NCI-H510A (cell line): Measurements from ENCODE around the gene BMP7.
"Not testable (repeated sequence)": the region's sequence is repeated elsewhere in the genome, so short reads cannot be mapped to it uniquely, and the experiment has no call there.

Experiments used
- DNase-seq: peaks from one replicate; lab custom pipeline; 2025; lab: John Stamatoyannopoulos, UW

Gene BMP7

DNA sequence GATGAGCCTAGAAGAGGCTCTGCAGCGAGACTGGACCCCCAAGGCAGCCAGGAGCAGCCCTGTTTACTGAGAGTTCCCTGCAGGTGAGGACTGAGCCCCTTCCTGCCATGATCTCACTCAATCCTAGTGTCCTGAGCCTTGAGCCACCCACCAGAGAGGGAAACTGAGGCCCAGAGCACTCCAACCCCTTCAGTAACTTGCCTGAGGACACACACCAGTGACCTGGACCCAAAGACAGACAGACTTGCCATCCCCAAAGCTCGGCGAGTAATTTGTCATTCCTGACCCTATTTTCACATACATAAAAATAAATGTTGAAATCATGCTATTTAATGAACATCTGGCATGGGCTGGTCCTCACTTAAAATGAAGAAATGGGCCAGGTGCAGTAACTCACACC lies 16.7 kb downstream of the BMP7 start:
- DNase-seq: no peak

DNA sequence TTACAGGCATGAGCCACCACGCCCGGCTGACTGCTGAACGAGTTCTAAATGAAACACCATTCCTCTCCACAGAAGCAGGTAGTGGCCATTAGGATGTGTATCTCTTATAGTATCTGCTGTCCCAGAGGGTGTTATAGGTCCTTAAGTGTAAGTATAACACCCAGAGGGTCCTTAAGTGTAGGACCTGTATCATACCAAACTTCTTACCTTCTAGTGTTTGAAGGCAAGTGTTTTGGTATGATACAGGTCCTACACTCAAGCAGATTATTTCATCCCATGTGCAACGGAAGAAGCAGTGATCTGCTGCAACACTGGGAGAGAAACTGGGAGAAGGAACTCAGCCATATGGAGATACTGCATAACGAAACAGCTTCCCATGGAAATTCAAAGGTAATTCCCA lies 17.4 kb downstream of the BMP7 start:
- no peak for DNase-seq

DNA sequence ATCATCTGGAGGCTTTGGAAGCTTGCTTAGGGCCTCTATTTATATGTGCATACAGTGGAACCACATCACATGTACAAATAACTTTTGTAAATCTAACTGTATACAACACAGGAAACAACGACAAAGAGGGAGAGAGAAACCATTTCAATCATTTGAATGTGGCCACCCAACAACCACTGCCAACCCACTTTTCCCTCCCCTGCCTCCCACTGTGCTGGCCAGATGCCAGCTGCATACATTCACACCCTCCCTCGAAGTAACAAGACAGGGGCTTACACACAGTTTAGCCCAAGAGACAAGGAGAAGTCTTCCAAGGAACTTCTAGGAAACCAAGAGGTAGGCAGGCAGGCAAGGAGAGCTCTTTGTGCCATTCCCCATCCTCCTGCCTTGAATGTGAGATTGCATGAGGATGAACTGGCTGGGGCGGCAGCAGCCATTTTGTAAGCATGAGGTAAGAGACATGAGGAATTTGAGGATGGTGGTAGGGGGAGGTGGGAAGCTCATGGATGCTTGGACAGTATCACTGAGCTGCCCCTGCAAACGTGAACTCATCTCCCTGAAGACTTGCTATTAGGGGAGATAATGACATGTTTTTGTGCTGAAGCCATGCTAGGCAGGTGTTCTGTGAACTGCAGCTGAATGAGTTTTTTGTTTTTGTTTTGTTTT lies 18.2 kb downstream of the BMP7 start:
- no peak for DNase-seq

DNA sequence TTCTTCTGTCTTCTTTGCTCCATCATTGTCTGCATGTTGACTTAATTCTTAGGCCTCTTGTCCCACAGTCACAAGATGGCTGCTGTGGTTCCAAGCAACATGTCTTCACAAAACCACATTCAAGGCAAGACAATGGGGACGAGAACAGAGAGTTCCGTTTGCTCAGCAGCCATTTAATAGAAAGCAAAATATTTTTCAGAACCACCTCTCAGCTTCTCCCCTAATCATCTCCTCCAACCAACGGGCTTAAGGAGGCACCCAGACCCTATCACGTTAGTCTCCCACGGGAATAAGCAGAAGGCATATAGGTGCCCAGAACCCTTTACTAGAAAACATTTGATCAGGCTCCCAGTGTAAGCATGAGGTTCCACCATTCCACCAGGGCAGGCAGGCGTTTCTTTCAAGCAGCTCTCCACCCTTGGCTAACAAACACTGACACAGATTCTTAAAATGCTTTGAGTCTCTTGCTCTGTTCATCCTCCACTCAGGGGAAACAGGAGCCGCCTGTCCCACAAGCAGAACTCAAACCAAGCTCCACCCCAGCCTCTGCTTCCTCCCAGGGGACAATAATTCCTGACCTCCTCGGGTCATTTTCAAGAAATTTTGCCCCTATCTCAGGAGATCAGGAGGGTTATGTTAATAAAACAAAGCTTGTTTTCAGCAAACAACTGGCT lies 19.0 kb downstream of the BMP7 start:
- no peak for DNase-seq

DNA sequence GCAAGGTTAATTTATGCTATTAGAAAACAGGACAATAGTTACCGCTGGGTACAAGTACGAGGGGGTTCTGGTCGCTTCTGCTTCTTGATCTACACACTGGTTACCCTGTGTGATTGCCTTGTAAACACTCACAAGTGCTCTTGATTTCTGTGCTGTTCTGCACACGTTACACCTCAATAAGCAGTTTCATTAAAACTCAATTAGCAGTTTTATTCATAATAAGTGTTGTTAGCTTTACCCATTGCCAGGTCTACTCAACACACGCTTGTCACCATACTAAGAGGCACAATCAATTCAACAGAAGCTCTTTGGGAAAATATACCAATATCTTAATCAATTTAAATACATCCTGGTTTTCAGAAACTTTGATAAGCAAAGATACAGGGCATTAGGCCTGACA lies 20.4 kb downstream of the BMP7 start:
- DNase-seq: no peak

DNA sequence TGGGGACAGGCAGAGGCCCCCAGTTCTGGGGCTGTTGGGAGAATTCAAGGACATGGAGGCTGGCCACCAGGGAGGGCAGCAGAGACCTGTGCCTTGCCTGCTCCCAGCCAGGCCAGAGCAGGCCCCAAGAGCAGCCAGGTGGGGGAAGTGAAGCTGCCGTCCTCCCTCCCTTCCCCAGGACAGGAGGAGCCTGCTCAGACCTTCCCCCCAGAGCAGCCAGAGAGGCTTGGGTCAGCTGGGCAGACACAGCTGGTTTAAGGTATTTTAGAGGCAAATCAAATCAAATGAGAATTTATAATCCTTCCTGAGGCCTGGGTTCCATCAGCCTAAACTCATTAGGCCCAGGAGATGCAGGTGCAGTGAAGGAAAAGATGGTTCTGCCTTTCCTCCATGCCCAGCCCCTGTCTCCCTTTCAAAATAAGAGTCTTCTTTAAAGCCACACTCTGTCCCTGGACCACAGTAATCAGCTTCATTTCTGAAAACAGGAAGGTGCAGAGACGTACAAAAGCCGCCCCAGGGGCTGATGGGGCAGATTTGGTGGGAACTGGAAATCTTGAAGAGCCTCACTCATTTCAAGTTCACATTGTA lies 21.7 kb downstream of the BMP7 start:
- no peak for DNase-seq

DNA sequence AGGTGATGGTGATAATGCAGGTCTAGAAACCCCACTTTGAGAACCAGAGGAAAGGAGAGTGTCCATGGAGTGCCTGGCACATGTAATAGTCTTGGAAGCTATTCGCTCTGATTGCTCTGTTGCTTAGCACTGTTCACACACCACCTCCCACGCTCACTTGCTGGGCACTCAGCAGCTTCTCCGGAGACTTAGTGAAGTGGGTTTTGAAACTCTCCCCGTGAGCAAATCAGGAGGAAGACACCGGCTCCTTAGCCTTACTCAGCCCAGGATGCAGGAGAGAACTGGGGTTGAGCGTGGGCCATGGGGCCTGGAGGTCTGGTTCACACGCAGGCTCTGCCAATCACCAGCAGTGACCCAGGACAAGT lies 22.2 kb downstream of the BMP7 start:
- no peak for DNase-seq

DNA sequence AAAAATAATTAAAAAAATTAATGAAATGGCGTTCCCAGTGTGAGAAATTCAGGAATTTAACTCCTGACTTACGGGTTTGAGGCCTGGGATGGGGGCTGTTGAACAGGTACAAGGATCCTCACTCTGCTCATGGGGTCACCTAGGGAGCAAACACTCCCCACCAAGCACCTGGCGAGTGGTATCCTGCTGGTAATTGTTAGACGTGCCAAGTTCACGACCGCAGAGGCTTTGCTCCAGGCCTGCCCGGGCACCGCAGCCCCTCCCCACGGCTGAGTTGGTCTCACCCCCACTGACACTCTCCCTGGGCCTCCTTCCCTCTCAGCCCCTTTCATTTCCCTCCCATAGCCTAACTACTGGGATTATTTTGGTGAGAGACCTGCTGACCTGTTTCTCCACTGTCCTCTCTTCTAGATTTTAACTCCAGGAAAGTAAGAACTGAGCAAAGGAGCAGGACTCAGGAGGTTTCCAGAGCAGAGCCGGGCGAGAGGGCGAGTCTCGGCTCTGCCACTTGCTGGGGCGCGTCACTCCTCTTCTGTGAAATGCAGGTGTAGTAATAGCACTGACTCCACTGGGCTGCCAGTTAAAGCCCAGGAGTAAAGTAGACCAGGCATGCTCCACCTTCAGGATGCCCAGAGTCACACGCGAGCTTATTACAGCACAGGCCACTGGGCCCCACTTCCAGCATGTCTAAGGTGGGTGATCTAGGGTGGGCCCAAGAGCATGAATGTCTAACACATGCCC lies 22.8 kb downstream of the BMP7 start:
- DNase-seq: no peak

DNA sequence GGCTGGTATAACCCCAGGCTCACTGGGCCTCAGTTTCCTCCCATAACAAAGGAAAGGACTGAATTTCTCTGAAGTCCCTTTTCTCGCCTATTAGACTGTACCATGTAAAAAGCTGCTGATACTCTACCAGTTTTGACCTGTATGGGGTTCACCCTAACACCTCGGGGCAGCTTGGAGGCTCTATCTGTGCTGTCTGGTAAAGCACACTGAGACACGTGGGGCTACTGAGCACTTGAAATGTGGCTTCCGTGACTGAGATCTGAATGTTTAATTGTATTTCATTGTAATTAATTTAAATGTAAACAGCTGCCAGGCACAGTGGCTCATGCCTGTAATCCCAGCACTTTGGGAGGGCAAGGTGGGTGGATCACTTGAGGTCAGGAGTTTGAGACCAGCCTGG lies 24.0 kb downstream of the BMP7 start:
- no peak for DNase-seq

DNA sequence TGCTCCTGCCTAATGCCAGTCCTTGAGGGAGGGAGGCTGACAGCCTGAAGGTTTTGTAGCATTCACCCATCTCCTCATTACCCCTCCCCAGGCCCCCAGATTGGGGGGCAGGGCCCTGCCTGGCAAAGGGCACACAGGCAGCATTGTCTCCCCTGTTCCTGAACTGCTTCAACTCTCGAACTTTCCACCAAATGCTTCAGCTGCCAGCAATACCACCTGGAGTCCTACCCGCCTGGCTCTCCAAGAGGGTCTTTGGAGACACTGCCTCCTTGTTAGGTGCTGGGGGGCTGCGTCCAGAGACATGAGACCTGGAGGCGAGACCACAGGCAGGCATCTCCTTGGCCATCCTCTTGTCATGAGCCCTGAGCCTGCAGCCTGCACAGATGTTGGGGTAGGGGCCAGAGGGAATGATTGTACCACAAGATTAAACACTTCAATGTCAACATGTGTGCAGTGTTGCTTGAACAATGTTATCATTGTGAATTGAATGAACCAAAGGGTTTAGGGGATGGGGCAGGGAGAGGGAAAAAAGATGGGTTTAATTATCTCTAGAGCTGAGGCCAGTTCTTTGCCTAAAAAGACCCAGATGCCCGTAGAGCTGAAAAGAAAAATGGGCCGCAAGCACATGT lies 25.0 kb downstream of the BMP7 start:
- no peak for DNase-seq

DNA sequence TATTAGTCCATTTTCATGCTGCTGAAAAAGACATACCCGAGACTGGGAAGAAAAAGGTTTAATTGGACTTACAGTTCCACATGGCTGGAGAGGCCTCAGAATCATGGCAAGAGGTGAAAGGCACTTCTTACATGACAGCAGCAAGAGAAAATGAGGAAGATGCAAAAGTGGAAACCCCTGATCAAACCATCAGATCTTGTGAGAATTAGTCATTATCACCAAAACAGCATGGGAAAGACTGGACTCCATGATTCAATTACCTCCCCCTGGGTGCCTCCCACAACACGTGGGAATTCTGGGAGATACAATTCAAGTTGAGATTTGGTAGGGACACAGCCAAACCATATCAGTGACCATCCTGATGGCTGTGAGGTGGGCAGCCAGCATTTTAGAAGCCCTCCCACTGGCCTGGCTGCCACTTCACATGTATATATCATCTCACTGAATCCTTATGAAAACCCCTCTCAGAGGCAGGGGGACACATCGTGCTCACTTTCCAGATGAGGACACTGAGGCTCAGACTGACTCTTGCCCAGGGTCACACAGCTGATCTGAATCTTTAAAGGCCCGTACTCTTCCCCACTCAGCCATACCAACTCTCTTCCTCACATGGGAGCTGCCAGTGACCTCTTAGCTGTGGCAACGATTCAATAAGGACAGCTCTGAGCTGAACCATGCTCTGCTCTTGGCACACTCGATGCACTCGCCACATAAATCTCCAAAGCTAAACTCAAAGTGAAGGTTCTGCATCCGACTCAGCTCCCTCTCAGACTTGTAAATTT lies 25.7 kb downstream of the BMP7 start:
- no peak for DNase-seq

DNA sequence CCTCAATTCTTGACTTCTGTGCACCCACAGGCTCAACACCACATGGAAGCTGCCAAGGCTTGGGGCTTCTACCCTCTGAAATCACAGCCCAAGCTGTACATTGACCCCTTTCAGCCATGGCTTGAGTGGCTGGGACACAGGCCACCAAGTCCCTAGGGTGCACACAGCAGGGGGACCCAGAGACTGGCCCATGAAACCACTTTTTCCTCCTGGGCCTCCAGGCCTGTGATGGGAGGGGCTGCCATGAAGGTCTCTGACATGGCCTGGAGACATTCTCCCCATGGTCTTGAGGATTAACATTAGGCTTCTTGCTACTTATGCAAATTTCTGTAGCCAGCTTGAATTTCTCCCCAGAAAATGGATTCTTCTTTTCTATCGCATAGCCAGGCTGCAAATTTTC lies 26.7 kb downstream of the BMP7 start:
- not testable (repeated sequence) for DNase-seq

DNA sequence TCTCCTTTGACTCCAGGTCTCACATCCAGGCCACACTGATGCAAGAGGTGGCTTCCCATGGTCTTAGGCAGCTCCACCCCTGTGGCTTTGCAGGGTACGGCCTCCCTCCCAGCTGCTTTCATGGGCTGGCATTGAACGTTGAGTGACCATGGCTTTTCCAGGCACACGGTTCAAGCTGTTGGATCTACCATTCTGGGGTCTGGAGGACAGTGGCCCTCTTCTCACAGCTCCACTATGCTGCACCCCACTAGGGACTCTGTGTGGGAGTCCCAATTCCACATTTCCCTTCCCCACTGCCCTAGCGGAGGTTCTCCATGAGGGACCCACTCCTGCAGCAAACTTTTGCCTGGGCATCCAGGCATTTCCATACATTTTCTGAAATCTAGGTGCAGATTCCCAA lies 27.1 kb downstream of the BMP7 start:
- not testable (repeated sequence) for DNase-seq

DNA sequence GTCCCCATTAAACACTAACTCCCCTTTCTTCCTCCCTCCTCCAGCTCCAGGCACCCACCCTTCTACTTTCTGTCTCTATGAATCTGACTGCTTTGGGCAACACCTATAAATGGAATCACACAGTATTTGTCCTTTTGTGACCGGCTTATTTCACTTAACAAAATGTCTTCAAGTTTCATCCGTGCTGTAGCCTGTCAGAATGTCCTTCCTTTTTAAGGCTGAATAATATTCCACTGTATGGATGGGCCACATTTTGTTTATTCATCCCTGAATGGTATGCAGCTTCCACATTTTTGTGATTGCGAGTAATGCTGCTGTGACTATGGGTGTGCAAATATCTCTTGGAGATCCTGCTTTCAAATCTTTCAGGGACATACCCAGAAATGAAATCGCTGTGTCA lies 28.4 kb downstream of the BMP7 start:
- no peak for DNase-seq

DNA sequence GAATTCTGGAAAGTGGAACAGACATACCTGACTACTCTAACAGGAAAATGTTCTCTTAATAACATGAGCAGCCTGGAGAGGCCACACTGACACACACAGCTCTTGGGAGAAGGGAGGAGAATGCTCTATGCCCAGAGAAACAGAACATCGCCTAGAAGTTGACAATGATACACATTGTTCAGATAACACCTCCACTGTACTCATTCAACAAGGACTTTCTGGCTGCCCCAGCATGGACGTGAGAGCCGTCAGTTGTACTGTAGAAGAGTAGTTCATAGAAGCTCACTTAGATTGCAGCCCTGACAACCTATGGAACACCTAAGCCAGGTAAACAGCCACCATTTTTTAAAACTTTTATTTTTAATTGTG lies 28.9 kb downstream of the BMP7 start:
- DNase-seq: no peak

DNA sequence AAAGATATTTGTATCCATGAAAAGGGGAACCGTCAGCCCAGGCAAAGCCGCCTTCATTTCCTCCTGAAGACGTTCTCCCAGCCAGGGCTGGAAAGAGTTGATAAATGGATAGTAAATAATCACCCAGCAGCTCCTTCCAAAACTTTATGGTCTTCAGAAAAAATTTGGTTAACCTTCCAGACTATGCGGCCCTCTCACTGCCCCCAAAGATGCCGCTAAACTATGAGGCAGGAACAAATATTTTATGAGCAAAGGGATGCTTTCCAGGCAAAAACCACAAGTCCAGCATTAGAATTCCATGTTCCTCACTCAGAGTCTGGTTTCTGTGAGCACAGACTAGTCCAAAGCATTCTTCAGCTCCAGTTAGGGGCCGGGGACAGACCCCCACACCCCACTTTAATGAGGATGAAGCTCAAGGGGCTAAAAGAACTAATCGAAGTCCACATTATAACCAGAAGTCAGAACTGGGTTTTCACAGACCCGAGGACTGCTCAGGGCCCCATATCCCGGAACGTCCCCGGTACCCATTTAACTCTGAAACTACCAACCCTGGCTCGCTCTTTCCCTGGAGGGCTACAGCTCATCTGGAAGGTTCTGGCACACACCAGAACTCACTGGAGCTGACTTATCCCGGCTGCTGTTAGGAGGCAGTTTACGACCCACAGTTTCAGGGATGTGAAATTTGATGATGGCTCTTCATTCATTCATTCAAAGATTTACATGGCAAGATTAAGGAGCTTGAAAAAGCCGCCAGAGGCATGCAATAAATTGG lies 29.4 kb downstream of the BMP7 start:
- no peak for DNase-seq

DNA sequence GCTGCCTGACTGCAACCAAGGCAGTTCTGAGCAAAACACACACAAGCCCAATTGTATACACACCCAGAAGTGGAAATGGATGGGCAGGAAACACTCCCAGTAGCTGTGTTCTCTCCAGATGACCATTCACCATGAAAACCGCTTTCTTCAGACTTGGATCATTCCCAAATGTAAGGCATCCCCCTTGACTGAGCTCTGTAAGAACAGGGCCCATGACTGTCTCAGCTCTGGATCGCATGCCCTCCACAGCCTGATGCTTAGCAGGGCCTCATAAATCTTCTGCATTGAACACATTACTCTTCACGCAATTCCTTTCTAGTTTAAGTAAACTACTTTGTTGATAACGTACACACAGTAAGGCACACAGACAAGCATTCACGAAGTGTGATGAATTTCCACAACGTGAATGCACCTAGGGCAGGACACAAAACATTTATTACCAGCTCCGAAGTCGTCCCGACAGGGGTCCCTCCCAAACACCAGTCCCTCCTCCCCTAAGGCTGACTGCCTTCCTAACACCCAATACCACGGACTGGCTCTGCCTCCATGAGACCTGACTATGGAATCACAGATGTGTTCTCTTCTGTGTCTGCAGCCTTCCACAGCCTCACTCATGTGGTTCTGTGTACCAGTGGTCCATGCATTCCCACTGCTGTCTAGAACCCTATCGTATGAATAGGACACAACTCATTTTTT lies 31.7 kb downstream of the BMP7 start:
- DNase-seq: no peak

DNA sequence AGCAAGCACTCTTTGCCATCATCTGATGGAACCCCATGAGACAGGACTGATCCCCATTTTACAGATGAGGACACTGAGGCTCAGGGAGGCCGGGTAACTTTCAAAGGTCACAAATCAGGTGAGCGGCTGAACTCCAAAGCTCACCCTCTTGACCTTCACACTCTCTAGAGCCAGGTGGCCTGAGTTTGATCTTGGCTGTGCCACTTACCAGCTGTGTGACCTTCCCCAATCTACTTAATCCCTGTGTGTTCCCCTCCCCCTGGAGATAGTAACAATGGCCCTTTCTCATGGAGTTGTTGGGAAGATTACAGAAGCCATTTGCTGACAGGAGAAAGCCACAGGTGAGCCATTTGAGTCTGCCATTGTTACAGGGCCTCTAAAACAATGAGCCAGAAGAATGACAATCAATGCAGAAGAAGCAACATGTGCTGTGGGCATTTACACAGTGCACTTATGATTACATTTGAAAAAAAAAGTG lies 34.5 kb downstream of the BMP7 start:
- no peak for DNase-seq

DNA sequence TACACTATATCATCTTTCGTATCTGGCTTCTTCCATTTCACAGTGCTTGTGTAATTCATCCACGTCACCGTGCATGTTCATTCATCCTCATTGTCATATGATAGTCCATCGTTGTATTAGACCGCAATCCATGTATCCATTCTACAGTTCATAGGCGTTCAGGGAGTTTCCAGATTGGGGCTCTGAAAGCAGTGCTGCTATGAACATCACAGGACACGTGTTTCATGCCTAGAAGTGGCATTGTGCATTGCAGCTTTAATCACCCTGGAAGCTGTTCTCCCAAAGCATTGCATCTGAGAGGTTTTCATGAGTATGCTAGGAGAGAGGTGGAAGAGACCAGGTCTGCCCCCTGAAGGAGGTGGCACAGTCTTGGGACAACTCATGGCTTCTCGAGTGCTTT lies 35.3 kb downstream of the BMP7 start:
- DNase-seq: no peak

DNA sequence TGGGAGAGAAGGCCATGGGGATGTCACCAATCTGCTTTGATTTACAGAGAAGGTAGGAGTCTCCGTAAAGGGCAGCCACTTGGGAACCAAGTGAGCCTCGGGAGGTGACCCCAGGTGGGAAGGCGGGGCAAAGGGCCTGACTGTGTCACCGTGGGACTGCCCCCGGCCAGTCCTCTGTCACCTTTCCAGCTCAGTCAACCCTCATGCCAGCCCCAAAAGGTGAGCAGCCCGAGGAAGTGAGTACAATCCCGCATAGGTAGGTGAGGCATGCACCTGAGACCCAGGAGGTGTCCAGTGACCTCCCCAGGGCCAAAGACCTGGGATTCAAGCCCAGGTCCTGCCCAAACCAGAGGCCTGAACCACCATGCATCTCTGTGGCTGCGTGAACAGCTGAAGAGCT lies 36.2 kb downstream of the BMP7 start:
- DNase-seq: no peak
